Measurements from ENCODE around the gene NOXO1. TPM values are rescaled to one million over a fixed set of nuclear protein-coding genes. Genes with fewer than 3 reads are reported as not detected.

NOXO1 gene
- total and polyA plus RNA-seq, 2 donors (not counting 3 experiments of a cell fraction or from before 2014, with no cell fraction given): 0.37 to 0.60 TPM

DNA sequence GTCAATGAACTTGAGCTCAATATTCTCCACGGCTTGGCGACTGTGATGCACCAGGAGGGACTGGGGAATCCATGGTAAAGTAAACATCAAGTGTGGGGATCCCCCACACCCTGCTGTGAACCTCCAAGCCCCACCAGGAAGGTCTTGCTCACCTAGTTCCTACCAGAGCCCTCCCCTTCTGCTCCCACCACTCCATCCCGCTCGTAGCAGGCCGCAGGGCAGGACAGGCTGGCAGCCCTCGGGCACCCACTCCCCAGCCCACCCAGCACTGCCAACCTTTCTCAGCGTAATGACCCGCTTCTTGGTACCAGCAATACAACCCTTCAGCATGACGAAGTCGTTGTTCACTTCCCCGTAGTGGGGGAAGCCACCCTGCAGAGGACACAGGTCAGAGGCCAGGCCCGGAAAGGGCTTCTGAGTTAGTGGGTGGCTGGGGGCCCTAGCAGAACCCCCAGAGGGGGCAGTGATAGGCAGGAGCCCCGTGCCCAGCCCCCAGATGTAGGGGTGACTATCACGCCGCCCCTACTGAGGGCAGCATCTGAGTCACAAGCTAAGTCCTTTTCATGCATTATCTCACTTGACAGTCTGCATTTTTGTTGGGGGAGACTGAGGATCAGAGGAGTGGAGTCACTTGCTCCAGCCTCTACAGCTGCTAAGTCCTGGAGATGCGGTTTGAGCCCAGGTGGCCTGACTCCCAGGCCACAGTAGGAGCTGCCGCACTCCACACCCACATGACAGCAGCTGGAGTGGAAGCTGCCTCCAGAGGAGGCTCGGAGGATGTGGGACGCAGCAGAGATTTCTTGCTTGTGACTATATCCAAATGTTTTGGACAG, 35.5 kb downstream of the NOXO1 start:
- TF ChIP-seq POLR2A (IDR thresholded peaks at IDR 0.05; ENCODE audit: low read depth, low read length): no peak
- no peak for TF ChIP-seq JUN (IDR thresholded peaks at IDR 0.05; ENCODE audit: borderline replicate concordance, insufficient read depth, insufficient read length, low read depth)
- TF ChIP-seq MYC (IDR thresholded peaks at IDR 0.05; ENCODE audit: low read depth, low read length): no peak
- TF ChIP-seq FOS (IDR thresholded peaks at IDR 0.05; ENCODE audit: borderline replicate concordance, insufficient read depth, low read length): no peak
- no peak for TF ChIP-seq EZH2 (IDR thresholded peaks at IDR 0.05; ENCODE audit: borderline replicate concordance, low read depth, low read length, severe bottlenecking)
- no peak for TF ChIP-seq POLR2AphosphoS5 (IDR thresholded peaks at IDR 0.05; ENCODE audit: insufficient read depth, low read depth, low read length)
- TF ChIP-seq GATA2 (IDR thresholded peaks at IDR 0.05; ENCODE audit: insufficient read depth, insufficient read length, low read depth, low read length): no peak
- TF ChIP-seq, protein P1, sequence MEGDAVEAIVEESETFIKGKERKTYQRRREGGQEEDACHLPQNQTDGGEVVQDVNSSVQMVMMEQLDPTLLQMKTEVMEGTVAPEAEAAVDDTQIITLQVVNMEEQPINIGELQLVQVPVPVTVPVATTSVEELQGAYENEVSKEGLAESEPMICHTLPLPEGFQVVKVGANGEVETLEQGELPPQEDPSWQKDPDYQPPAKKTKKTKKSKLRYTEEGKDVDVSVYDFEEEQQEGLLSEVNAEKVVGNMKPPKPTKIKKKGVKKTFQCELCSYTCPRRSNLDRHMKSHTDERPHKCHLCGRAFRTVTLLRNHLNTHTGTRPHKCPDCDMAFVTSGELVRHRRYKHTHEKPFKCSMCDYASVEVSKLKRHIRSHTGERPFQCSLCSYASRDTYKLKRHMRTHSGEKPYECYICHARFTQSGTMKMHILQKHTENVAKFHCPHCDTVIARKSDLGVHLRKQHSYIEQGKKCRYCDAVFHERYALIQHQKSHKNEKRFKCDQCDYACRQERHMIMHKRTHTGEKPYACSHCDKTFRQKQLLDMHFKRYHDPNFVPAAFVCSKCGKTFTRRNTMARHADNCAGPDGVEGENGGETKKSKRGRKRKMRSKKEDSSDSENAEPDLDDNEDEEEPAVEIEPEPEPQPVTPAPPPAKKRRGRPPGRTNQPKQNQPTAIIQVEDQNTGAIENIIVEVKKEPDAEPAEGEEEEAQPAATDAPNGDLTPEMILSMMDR (IDR thresholded peaks at IDR 0.05; ENCODE audit: extremely low read depth in 1 of 2, insufficient read depth in 1 of 2, low read depth in 1 of 2, low read length in 2 of 2): no peak
- TF ChIP-seq, protein P2, sequence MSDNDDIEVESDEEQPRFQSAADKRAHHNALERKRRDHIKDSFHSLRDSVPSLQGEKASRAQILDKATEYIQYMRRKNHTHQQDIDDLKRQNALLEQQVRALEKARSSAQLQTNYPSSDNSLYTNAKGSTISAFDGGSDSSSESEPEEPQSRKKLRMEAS (IDR thresholded peaks at IDR 0.05; ENCODE audit: insufficient read depth, insufficient read length): no peak
- H4K20me1 ChIP-seq (replicated peaks; ENCODE audit: control insufficient read depth, extremely low read depth, insufficient read depth, low read length): no peaks in the 10 kb centered on the region
- no peak overlapping the region for H3K4me3 ChIP-seq (replicated peaks in 1 of 3; ENCODE audit: insufficient read depth in 1 of 3, low read depth in 1 of 3, low read length in 3 of 3)
- CTCF ChIA-PET: interaction anchor here (0.6 to 1.8 kb wide), 5 partner anchors 11 to 195 kb away, joined by 4 to 9 read pairs (median 5); no protein-coding TSS in a partner anchor
- no peaks in the 10 kb centered on the region for H3K9me1 ChIP-seq (replicated peaks; ENCODE audit: control insufficient read depth, extremely low read depth, insufficient read depth, low read length)
- dilution Hi-C loops (cut with MboI; ENCODE audit: extremely low pct_ligation_motif_present, low sequenced_read_pairs) (no loop called here), intact Hi-C loops (cut with micrococcal nuclease) (no loop called here)
- POLR2A ChIA-PET: interaction anchor here (1.7 kb wide), 1 partner anchor 19 kb away, joined by 7 read pairs; the partner anchor contains the start of gene RPS2
- FAIRE-seq: no peak
- no peaks in the 10 kb centered on the region for H3K36me3 ChIP-seq (ENCODE audit: control insufficient read depth in 2 of 2, extremely low read depth in 1 of 2, insufficient read depth in 2 of 2, low read length in 2 of 2)
- no peak for DNase-seq (ENCODE audit: low read depth, low spot score)
- BruUV-seq (replicated peaks): no TSS peak
- no peak overlapping the region for H3K4me2 ChIP-seq (ENCODE audit: insufficient read depth, low read length)
- no peaks in the 10 kb centered on the region for H3K79me2 ChIP-seq (ENCODE audit: control insufficient read depth, insufficient read depth, low read length)
- H2AFZ ChIP-seq (ENCODE audit: low read depth, low read length): no peak overlapping the region
- H3K4me1 ChIP-seq (ENCODE audit: control insufficient read depth, extremely low read depth, insufficient read depth, low read length): peaks cover 12% of the 10 kb centered on the region
- H3K27ac ChIP-seq (ENCODE audit: insufficient read depth, low read depth, low read length): no peak overlapping the region
- H3K27me3 ChIP-seq (ENCODE audit: control insufficient read depth in 2 of 2, insufficient read depth in 2 of 2, low read length in 2 of 2): no peaks in the 10 kb centered on the region
- H3K9ac ChIP-seq (replicated peaks; ENCODE audit: extremely low read depth, insufficient read depth, low read length): no peak overlapping the region
- no peaks in the 10 kb centered on the region for H3K9me3 ChIP-seq (replicated peaks; ENCODE audit: control insufficient read depth, insufficient read depth, low read length)

All from endothelial cell of umbilical vein (primary cell).